LNCAP (cell line): ENCODE measurements around the gene IGF1R.

Experiments used
- CTCF ChIP-seq: fragments of 450-650 bp; IDR thresholded peaks from 2 replicates; pipeline ENCODE4 v1.5.1; 2017; ENCODE audit warnings: mild to moderate bottlenecking

IGF1R gene

DNA sequence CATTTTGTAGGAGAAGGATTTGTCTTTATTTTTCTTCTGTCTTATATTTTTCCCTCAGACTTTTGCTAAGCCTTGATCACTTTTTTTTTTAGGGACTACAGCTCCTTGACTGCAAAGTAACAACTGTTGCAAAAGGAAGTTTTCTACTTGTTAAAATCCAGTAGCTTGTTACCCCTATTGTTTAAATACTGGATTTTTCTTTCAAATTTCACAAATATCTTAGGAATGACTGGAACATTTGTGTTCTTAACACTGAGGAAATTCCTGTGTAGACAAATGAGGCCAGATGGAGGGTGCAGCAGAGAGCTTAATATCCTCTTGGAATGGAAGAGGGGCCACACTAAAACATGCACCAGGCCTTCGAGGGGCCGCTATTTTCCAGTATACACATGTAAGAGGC lies 362.4 kb downstream of the IGF1R start:
- TF ChIP-seq CTCF: no peak
